ENCODE results near the gene ZYX. TPM values are rescaled to one million over a fixed set of nuclear protein-coding genes. Genes with fewer than 3 reads are reported as not detected.
A peak's percentile ranks its signal among the peaks of the same experiment; 100 is the strongest.

ZYX gene
- total and polyA plus RNA-seq, 9 of the 15 experiments (the other 6 are each of a cell fraction or from before 2014, with no cell fraction given), result 1.8 to 130 (median 15.7) TPM

GRCh38 chr7:143418681-143419458 lies 37.7 kb downstream of the ZYX start (continued):
- TF ChIP-seq CEBPZ (IDR thresholded peaks at IDR 0.05; ENCODE audit: borderline replicate concordance, low read depth, low read length) (no peak), POLR2B (IDR thresholded peaks at IDR 0.05; ENCODE audit: low read depth, partially characterized antibody) (no peak)
- TF ChIP-seq, protein P1, sequence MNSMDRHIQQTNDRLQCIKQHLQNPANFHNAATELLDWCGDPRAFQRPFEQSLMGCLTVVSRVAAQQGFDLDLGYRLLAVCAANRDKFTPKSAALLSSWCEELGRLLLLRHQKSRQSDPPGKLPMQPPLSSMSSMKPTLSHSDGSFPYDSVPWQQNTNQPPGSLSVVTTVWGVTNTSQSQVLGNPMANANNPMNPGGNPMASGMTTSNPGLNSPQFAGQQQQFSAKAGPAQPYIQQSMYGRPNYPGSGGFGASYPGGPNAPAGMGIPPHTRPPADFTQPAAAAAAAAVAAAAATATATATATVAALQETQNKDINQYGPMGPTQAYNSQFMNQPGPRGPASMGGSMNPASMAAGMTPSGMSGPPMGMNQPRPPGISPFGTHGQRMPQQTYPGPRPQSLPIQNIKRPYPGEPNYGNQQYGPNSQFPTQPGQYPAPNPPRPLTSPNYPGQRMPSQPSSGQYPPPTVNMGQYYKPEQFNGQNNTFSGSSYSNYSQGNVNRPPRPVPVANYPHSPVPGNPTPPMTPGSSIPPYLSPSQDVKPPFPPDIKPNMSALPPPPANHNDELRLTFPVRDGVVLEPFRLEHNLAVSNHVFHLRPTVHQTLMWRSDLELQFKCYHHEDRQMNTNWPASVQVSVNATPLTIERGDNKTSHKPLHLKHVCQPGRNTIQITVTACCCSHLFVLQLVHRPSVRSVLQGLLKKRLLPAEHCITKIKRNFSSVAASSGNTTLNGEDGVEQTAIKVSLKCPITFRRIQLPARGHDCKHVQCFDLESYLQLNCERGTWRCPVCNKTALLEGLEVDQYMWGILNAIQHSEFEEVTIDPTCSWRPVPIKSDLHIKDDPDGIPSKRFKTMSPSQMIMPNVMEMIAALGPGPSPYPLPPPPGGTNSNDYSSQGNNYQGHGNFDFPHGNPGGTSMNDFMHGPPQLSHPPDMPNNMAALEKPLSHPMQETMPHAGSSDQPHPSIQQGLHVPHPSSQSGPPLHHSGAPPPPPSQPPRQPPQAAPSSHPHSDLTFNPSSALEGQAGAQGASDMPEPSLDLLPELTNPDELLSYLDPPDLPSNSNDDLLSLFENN (IDR thresholded peaks at IDR 0.05; ENCODE audit: low read depth in 2 of 2, low read length in 2 of 2), result no peak
- TF ChIP-seq, protein P2, sequence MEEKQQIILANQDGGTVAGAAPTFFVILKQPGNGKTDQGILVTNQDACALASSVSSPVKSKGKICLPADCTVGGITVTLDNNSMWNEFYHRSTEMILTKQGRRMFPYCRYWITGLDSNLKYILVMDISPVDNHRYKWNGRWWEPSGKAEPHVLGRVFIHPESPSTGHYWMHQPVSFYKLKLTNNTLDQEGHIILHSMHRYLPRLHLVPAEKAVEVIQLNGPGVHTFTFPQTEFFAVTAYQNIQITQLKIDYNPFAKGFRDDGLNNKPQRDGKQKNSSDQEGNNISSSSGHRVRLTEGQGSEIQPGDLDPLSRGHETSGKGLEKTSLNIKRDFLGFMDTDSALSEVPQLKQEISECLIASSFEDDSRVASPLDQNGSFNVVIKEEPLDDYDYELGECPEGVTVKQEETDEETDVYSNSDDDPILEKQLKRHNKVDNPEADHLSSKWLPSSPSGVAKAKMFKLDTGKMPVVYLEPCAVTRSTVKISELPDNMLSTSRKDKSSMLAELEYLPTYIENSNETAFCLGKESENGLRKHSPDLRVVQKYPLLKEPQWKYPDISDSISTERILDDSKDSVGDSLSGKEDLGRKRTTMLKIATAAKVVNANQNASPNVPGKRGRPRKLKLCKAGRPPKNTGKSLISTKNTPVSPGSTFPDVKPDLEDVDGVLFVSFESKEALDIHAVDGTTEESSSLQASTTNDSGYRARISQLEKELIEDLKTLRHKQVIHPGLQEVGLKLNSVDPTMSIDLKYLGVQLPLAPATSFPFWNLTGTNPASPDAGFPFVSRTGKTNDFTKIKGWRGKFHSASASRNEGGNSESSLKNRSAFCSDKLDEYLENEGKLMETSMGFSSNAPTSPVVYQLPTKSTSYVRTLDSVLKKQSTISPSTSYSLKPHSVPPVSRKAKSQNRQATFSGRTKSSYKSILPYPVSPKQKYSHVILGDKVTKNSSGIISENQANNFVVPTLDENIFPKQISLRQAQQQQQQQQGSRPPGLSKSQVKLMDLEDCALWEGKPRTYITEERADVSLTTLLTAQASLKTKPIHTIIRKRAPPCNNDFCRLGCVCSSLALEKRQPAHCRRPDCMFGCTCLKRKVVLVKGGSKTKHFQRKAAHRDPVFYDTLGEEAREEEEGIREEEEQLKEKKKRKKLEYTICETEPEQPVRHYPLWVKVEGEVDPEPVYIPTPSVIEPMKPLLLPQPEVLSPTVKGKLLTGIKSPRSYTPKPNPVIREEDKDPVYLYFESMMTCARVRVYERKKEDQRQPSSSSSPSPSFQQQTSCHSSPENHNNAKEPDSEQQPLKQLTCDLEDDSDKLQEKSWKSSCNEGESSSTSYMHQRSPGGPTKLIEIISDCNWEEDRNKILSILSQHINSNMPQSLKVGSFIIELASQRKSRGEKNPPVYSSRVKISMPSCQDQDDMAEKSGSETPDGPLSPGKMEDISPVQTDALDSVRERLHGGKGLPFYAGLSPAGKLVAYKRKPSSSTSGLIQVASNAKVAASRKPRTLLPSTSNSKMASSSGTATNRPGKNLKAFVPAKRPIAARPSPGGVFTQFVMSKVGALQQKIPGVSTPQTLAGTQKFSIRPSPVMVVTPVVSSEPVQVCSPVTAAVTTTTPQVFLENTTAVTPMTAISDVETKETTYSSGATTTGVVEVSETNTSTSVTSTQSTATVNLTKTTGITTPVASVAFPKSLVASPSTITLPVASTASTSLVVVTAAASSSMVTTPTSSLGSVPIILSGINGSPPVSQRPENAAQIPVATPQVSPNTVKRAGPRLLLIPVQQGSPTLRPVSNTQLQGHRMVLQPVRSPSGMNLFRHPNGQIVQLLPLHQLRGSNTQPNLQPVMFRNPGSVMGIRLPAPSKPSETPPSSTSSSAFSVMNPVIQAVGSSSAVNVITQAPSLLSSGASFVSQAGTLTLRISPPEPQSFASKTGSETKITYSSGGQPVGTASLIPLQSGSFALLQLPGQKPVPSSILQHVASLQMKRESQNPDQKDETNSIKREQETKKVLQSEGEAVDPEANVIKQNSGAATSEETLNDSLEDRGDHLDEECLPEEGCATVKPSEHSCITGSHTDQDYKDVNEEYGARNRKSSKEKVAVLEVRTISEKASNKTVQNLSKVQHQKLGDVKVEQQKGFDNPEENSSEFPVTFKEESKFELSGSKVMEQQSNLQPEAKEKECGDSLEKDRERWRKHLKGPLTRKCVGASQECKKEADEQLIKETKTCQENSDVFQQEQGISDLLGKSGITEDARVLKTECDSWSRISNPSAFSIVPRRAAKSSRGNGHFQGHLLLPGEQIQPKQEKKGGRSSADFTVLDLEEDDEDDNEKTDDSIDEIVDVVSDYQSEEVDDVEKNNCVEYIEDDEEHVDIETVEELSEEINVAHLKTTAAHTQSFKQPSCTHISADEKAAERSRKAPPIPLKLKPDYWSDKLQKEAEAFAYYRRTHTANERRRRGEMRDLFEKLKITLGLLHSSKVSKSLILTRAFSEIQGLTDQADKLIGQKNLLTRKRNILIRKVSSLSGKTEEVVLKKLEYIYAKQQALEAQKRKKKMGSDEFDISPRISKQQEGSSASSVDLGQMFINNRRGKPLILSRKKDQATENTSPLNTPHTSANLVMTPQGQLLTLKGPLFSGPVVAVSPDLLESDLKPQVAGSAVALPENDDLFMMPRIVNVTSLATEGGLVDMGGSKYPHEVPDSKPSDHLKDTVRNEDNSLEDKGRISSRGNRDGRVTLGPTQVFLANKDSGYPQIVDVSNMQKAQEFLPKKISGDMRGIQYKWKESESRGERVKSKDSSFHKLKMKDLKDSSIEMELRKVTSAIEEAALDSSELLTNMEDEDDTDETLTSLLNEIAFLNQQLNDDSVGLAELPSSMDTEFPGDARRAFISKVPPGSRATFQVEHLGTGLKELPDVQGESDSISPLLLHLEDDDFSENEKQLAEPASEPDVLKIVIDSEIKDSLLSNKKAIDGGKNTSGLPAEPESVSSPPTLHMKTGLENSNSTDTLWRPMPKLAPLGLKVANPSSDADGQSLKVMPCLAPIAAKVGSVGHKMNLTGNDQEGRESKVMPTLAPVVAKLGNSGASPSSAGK (IDR thresholded peaks at IDR 0.05), result 0 out of 2 replicates have a peak, but pooled peaks have one; percentile 21

Measured in K562 (cell line).